Astrocyte of the hippocampus (primary cell): ENCODE results near the gene SLMAP.

Experiments
- DNase-seq: peaks from one replicate; pipeline ENCODE4 v3.0.0; 2011; ENCODE audit warnings: low read depth, low spot score

Gene SLMAP

GRCh38 chr3:57755741-57756527 lies at the start of gene SLMAP:
TSS of gene SLMAP (plus strand) at chr3:57756309. CDS start at chr3:57757652, 1,343 bp downstream.
- DNase-seq, result peak; percentile 98

GRCh38 chr3:57706462-57706861 lies 49.6 kb upstream of the SLMAP start:
- DNase-seq, result no peak

- no peak for DNase-seq
Measured at GRCh38 chr3:57709031-57709430, 47.1 kb upstream of the SLMAP start.

- no peak for DNase-seq
Measured at GRCh38 chr3:57709559-57709958, 46.5 kb upstream of the SLMAP start.

- no peak for DNase-seq
Measured at GRCh38 chr3:57715686-57716085, 40.4 kb upstream of the SLMAP start.

- no peak for DNase-seq
Measured at GRCh38 chr3:57717205-57717868, 38.8 kb upstream of the SLMAP start.

- DNase-seq, result no peak
Measured at GRCh38 chr3:57718118-57718517, 38.0 kb upstream of the SLMAP start.

- DNase-seq, result no peak
Measured at GRCh38 chr3:57726397-57726796, 29.7 kb upstream of the SLMAP start.

- DNase-seq, result no peak
Measured at GRCh38 chr3:57727106-57727505, 29.0 kb upstream of the SLMAP start.

GRCh38 chr3:57729334-57730045 lies 26.6 kb upstream of the SLMAP start:
- DNase-seq, result peak; percentile 26

- DNase-seq, result no peak
Measured at GRCh38 chr3:57730682-57731081, 25.4 kb upstream of the SLMAP start.

- no peak for DNase-seq
Measured at GRCh38 chr3:57731311-57731710, 24.8 kb upstream of the SLMAP start.

- no peak for DNase-seq
Measured at GRCh38 chr3:57733790-57734189, 22.3 kb upstream of the SLMAP start.

- no peak for DNase-seq
Measured at GRCh38 chr3:57735405-57735804, 20.7 kb upstream of the SLMAP start.

GRCh38 chr3:57737840-57738239 lies 18.3 kb upstream of the SLMAP start:
- DNase-seq, result no peak

- no peak for DNase-seq
Measured at GRCh38 chr3:57738391-57738790, 17.7 kb upstream of the SLMAP start.

- no peak for DNase-seq
Measured at GRCh38 chr3:57740027-57740426, 16.1 kb upstream of the SLMAP start.

- no peak for DNase-seq
Measured at GRCh38 chr3:57743496-57743895, 12.6 kb upstream of the SLMAP start.

- no peak for DNase-seq
Measured at GRCh38 chr3:57745101-57745500, 11.0 kb upstream of the SLMAP start.

- no peak for DNase-seq
Measured at GRCh38 chr3:57746156-57747010, 9.7 kb upstream of the SLMAP start.

GRCh38 chr3:57749542-57749941 lies 6.6 kb upstream of the SLMAP start:
- no peak for DNase-seq

GRCh38 chr3:57752307-57752706 lies 3.8 kb upstream of the SLMAP start:
- DNase-seq, result peak; percentile 74
